ENCODE data around the gene QSOX2.

QSOX2 gene

DNA sequence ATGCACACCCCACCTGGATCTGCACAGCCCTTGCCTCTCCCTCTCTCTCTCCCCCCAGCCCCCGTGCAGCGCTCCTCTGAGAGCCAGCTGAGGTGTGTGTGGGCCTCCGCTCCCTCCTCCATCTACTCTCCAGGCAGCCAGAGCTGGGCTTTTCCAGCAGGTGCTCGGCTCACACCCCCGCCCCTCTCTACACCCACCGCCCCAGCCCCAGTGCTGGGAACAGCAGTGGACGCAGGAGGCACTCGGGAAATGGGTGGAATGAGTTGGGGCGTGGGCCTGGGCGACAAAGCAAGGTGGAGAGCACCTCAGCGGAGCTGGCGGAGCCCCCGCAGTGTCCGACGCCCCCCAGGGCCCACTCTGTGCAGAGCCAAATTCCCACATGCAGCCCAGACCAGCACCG lies 27.3 kb downstream of the QSOX2 start:
- no peak for DNase-seq (ENCODE audit: low read depth)
- TF ChIP-seq, protein P1, sequence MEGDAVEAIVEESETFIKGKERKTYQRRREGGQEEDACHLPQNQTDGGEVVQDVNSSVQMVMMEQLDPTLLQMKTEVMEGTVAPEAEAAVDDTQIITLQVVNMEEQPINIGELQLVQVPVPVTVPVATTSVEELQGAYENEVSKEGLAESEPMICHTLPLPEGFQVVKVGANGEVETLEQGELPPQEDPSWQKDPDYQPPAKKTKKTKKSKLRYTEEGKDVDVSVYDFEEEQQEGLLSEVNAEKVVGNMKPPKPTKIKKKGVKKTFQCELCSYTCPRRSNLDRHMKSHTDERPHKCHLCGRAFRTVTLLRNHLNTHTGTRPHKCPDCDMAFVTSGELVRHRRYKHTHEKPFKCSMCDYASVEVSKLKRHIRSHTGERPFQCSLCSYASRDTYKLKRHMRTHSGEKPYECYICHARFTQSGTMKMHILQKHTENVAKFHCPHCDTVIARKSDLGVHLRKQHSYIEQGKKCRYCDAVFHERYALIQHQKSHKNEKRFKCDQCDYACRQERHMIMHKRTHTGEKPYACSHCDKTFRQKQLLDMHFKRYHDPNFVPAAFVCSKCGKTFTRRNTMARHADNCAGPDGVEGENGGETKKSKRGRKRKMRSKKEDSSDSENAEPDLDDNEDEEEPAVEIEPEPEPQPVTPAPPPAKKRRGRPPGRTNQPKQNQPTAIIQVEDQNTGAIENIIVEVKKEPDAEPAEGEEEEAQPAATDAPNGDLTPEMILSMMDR (conservative IDR thresholded peaks at IDR 0.05; ENCODE audit: low read depth, low read length) = no peak
- no peak overlapping the region for H3K4me3 ChIP-seq (ENCODE audit: low read length)

DNA sequence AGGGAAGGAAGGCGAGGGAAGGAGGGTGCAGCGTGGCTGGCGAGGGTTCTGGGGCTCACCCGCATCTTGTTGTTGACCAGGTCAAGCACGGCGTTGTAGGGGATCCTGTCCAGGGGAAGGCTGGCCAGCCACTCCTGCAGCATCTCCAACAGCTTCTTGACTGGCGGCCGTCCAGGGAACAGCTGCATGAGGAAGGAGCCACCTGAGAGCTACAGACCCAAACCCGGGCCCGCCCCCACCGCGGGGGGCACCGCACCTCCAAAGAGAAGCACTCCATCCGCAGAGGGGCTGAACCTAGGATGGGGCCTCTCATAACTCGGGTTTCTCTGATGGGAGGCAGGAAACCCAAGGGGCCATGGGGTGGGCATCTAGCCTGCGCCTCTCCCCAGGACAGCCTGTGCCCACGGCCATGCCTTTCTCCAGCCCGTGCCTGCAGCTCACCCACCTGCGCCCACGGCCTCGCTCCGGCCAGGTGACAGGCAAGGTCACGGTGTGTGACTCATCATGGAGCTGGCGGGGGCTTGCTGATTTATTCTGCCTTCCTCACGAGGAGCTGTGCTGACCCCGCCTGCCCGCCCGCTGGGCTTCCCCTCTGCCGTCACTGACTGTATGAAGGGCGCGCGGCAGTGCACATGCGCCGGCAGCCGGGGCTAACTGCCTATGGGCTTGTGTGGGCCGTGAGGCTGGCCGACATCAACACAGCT lies 28.9 kb downstream of the QSOX2 start:
- H3K4me3 ChIP-seq (ENCODE audit: low read length) = no peak overlapping the region
- TF ChIP-seq, protein P1 (conservative IDR thresholded peaks at IDR 0.05; ENCODE audit: low read depth, low read length) = no peak
- DNase-seq (ENCODE audit: low read depth) = no peak

DNA sequence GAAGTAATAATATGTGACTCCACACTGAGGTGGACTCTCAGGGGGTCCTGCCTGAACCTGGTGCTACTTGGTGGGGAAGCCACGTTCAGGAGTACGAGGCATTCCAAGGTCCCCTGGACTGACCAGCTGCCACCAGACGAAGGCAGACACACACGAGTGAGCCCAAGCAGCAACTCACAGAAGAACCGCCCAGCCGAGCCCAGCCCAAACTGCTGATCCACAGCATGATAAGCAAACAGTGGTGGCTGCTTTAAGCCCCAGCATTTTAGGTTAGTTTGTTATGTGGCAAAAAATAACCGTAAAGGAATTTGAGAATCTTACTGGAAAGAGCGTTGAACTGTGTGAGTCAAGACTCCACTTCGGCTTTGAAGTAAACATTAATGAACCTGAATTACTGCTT lies 31.9 kb downstream of the QSOX2 start:
- no peak for DNase-seq (ENCODE audit: low read depth)
- no peak overlapping the region for H3K4me3 ChIP-seq (ENCODE audit: low read length)
- TF ChIP-seq, protein P1 (conservative IDR thresholded peaks at IDR 0.05; ENCODE audit: low read depth, low read length) = no peak

DNA sequence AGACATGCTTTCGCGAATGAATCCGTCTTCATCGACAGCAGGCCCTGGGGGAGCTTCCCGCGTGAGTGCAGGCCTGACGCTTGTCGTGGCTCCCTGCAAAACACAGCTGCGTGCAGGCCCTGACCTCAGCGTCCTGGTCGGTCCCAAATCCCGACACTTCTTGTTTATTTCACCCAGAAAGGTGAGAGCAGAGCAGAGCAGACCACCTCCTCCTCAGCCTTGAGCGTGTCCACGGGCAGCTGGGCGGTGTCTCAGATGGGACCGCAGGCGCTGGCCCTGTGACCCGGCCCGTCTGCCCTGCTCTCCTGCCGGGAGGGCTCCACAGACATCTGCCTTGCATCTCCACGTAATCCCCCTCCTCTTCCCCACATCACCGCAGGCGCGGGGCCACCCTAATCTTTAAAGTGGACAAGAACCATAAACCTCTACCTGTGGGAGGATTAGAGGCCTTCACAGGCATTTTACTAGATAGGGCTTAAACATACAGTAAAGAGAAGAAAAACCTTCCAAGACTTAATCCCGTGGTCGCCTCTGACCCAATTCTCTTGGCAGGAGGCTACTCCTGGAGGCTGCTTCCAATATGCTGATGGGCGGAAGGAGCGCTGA lies 33.2 kb downstream of the QSOX2 start:
- no peak for DNase-seq (ENCODE audit: low read depth)
- TF ChIP-seq, protein P1 (conservative IDR thresholded peaks at IDR 0.05; ENCODE audit: low read depth, low read length) = no peak
- H3K4me3 ChIP-seq (ENCODE audit: low read length) = no peak overlapping the region

DNA sequence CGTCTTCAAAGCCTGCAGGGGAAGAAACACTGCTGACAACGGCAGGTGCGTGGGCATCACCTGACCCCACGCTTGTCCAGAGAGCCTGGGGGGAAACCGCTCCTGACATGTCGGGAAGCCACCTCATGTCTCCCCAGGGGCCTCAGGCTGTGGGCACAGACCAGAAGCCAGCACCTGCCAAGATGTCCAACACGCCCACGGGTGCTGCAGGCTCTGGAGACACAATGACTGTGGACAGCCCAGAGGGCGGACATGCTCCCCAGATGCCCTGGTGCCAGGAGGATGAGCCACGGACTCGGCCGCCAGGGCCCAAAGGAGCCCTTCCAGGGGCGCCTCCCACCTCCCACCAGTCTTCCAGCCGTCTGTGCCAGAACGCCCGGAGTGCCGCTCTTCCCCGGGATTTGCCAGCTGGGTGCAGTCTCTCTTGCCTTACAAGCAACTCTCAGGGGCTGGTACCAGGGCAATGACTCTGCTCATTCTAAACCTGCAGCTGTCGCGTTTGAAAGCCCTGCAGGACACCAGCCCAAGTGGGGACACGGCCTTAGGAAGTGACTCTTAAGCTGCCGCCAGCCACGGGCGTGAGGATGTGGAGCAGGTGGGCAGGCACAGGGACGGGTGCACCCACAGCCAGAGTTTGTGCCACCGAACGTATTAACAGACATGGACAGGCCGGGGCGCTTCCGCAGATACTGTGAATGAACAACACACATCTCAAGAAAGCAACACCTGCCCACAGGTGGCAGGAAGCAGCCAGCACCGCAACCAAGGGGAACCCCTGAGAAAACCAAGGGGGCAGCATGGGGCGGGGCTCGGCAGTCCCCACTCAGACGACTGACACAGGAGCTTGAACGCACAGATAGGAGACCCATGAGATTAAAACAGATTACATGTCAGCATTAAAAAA lies 33.9 kb downstream of the QSOX2 start:
- no peak for DNase-seq (ENCODE audit: low read depth)
- TF ChIP-seq, protein P1 (conservative IDR thresholded peaks at IDR 0.05; ENCODE audit: low read depth, low read length) = no peak
- no peak overlapping the region for H3K4me3 ChIP-seq (ENCODE audit: low read length)

DNA sequence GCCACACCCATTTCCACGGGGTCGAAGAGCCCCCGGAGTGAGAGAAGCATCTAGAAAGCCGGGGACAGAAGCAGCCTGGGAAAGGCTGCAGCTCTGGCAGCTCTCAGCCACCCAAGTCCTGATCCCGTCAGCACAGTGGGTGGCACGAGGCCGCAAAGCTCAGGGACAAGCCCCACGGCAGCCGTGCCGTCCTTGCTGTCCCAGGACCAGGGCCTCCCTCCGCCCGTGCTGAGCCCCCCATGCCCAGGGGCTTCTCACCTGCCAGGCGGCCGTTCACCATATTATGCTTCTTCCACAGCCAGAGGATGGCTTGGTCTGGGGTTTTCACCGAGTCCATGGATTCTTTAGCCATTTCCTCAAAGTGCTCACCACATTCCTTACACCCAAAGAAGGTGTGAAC lies 34.6 kb downstream of the QSOX2 start:
- no peak for DNase-seq (ENCODE audit: low read depth)
- TF ChIP-seq, protein P1 (conservative IDR thresholded peaks at IDR 0.05; ENCODE audit: low read depth, low read length) = no peak
- H3K4me3 ChIP-seq (ENCODE audit: low read length) = no peak overlapping the region
